ENCODE data around the gene PRICKLE3.

The PRICKLE3 gene

DNA sequence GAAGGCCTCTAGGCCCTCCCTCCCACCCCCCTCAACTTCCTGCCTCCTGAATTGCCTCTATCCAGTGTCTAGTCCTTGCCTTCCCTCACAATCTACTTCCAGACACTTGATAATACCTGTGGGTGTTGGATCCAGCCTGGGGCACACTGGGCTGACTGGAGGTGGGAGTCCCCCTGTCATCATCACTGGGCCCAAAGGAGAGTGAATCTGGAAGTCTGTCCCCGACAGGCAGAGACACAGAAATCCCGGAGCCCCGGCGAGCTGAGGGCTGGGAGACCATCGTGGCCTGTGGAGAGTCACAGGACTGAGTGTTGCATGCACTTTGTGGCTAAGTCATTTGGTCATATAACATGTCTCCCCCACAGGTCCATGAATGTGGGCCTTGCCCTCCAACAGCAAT, 22.2 kb upstream of the PRICKLE3 start:
- no peak for DNase-seq (ENCODE audit: low read depth in 1 of 2, low spot score in 1 of 2)

DNA sequence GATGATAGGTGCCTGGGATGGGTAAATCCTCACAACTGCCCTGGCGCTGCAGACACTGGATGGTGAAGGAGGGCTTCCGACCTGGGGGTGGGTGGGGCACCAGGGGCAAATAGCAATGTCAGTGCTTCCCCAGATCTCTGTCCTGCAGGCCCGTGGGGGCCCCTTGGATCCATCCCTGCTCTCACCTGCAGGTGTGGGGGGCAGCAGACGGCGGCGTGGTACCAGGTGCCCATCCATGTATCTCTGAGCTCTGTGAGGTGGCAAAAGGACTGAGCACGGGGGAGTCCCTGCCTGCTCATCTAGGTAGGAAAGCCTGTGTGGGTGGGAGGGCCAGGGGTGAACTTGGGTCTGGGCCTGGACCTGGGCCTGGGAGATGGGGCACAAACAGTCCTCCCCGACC, 20.4 kb upstream of the PRICKLE3 start:
- DNase-seq (ENCODE audit: low read depth in 1 of 2, low spot score in 1 of 2) = no peak

DNA sequence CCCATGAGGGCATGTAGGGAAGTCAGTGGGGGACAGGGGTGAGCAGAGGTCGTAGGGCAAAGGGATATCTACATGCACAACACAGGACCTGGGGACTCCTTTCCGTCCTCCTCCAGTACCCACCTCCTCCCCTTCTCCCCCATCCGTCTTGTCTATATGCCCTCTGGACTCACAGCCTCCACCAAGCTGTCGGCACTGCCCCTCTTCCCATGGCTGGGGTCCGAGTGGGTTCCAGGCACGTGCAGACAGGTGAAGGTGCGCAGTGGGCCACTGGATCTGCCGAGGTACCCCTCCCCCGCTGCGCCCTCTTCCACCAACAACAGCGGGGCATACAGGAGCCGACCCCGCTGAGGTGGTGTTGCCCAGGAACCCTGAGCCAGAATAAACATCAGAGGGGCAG, 19.3 kb upstream of the PRICKLE3 start:
- no peak for DNase-seq (ENCODE audit: low read depth in 1 of 2, low spot score in 1 of 2)

DNA sequence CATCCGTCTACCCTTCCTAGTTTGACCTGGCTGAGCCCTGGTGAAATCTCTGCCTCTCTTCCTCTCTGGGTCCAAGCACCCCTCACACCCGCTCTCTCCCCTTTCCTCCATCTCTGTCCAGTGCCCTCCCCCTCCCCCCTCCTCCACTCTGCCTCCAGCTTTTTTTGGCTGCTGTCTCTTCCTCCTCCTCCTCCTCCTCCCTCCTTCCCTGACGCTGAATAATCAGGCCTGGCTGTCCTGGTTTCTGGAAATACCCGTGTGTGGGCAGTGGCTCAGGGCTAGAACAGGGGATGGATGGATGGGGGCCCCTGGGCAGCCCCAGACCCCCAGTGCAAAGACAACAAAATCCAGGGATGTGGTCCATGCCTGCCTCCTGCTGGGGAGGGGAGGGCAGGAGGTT, 18.5 kb upstream of the PRICKLE3 start:
- DNase-seq (ENCODE audit: low read depth in 1 of 2, low spot score in 1 of 2) = no peak

GRCh38 chrX:49204017-49204416, 17.8 kb upstream of the PRICKLE3 start:
- no peak for DNase-seq (ENCODE audit: low read depth in 1 of 2, low spot score in 1 of 2)

GRCh38 chrX:49203536-49203935, 17.4 kb upstream of the PRICKLE3 start:
- no peak for DNase-seq (ENCODE audit: low read depth in 1 of 2, low spot score in 1 of 2)

DNA sequence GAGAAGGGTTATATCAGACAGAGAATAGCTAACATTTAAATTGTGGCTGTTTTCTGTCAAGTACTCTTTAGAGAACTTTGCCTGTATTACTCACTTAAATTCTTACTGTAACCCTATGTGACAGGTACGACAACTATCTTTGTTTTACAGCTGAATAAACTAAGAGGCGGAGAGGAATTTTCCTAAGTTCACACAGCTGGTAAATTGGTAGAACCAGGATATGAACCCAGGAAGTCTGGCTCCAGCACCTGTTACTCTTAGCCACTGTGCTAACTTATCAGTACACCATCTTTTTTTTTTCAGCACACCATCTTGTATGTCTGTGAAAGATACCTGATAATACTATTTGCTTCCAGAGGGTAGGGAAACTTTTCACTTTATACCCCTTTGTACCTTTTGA, 15.8 kb upstream of the PRICKLE3 start:
- DNase-seq (ENCODE audit: low read depth in 1 of 2, low spot score in 1 of 2) = no peak

DNA sequence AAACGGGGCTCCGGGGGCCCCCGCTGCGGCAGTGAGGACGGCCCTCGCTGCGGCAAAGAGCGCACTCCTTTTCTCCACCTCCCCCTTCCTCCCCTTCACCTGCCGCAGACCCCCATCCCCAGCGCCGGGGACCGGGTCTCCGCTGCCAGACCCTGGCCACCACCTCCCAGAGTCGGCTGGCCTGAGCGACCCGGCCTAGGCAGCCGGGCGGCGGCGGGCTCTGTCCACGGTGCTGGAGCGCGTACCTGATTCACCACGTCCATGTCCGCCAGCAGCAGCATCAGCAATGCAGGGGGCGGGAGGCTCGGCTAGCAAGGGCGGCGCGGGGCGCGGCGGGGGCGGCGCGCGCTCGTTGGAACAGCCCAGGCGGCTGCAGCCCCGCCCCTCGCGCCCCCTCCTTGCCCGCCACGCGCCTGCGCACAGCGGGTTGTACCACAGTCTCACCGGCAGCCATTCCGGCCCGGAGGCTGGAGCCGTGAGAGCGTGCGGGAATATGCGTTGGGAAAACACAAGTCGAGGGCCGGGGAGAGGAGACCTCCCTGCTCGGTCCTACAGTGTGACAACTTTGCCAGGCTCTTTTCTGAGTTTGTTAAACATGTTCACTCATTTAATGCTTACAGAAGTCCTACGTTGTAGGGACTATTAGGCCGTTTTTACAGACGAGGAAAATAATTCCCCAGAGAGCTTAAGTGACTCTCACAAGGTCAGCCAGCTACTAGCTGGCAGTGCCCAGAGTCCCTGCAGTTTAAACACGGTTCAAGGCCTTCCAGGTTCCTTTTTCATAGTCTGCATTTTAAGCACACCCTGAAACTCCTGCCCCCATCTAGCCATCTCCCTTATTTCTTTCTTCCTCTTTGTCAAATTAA, 14.0 kb upstream of the PRICKLE3 start, which contains the start of gene SYP:
Gene SYP (minus strand): TSS at position 288 of the 866 bp plus-strand sequence. CDS start 7 bp downstream, at position 281.
- peak; percentile 75 to 83 for DNase-seq (ENCODE audit: low read depth in 1 of 2, low spot score in 1 of 2)

DNA sequence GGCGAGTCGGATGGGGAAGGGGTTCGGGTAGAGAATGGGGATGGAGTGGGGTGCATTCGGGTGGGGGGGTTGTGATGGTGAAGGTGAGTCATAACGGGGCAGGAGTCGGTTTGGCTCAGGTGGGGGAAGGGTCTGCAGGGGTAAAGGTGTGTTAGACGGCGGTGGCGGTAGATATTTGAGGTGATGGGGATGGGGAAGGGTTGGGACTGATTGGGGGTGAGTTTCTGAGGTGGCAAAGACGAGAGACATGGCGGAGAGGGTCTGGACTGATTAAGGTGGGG, 13.1 kb upstream of the PRICKLE3 start:
- DNase-seq (ENCODE audit: low read depth in 1 of 2, low spot score in 1 of 2) = no peak

DNA sequence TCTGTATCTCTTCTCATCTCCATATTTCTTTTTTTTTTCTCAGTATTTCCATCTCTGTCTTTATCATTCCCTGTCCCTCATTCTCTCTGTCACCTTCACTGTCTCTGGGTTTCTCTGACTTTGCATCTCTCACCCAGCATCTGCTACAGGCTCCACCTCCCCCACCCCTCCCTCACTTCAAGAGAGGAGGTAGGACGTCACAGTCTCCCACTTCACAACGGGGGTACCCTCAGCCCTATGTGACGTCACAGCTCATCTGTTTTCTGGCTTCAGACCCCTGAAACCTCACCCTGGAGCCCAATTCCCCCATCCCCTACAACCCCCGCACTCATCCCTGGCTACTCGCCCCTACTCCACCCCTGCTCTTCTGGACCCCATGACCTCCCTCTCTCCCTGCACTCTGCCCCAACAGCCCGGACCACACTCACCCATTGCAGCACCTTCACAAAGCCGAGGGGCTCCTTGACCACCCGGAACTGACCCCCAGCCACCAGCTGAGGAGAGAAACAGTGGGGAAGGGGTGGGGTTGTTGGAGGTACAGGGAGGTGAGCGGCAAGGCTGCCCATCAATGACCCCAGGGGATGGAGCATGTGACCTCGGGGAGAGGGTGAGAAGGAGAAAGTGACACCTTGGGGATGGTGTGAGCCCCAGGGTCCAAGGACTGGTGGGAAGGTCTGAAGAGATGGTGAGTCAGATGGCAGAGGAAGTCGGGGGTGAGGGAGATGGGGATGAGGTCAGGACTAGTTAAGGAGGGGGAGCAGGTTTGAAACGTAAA, 12.6 kb upstream of the PRICKLE3 start:
- no peak for DNase-seq (ENCODE audit: low read depth in 1 of 2, low spot score in 1 of 2)

GRCh38 chrX:49197543-49198087, 11.4 kb upstream of the PRICKLE3 start:
- DNase-seq (ENCODE audit: low read depth in 1 of 2, low spot score in 1 of 2) = no peak

DNA sequence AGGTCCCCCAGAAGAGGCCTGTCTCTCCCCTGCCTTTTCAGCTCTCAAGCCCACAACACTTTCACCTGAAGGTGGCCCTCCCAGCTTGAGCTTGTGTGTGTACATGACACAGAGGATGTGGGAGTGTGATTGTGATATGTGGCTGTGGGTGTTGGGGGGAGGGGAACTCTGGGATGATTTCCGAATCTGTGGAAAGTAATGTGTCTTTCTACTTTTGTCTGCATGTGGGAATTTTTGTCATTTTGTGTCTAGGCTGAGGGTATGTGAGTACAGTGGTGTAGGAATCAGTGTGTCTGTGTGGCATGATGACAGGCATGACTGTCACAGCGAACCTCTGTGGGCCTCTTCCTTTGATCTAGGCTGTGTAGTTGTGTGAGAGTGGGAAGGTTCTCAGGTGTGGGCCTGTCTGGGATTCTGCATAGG, 7.4 kb upstream of the PRICKLE3 start:
- DNase-seq (ENCODE audit: low read depth in 1 of 2, low spot score in 1 of 2) = no peak

DNA sequence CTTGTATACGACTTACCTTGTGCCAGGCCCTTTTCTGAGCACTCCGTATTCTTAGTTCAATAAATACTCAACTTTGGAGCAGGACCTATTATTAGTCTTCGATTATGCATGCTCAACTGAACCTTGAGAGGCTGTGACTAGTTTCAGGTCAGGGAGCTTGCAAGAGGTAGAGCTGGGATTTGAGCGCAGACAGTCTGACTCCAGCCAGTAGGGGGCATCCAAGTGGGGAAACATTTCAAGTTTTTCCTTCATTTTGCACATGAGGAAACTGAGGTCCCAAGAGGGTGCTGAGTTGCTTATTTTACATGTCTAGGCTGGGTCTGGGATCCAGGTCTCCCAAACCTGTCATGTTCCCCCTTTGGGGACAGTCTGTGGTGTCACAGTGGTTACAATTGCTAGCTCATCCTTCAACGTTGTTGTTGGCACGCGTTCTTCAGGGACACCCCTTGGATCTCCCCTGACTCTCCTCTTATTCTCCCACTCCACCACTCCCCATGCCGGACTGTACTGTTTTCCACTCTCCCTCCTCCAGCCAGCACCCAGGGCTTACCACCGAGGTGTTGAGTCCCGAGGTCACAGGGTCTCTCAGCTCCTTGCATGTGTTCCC, 6.7 kb upstream of the PRICKLE3 start:
- DNase-seq (ENCODE audit: low read depth in 1 of 2, low spot score in 1 of 2) = no peak

DNA sequence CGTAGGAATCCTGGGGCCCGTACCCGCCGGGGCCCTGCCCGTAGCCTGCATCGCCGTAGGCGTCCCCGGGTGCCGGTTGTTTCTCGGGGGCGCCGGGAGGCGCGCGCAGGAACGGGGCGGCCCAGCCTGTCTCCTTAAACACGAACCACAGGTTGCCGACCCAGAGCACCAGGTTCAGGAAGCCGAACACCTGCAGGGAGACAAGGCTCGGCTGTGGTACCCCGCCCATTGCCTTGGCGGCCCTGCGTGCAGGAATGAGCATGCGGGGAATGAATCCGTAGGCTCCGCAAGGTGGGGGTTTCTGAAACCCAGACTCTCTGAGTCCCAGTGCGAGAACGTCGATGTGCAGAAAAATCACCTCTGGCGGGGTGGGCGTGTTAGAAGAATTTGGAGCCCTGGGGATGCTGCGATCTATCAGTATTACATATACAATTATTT, 5.4 kb upstream of the PRICKLE3 start:
- DNase-seq (ENCODE audit: low read depth in 1 of 2, low spot score in 1 of 2) = no peak

DNA sequence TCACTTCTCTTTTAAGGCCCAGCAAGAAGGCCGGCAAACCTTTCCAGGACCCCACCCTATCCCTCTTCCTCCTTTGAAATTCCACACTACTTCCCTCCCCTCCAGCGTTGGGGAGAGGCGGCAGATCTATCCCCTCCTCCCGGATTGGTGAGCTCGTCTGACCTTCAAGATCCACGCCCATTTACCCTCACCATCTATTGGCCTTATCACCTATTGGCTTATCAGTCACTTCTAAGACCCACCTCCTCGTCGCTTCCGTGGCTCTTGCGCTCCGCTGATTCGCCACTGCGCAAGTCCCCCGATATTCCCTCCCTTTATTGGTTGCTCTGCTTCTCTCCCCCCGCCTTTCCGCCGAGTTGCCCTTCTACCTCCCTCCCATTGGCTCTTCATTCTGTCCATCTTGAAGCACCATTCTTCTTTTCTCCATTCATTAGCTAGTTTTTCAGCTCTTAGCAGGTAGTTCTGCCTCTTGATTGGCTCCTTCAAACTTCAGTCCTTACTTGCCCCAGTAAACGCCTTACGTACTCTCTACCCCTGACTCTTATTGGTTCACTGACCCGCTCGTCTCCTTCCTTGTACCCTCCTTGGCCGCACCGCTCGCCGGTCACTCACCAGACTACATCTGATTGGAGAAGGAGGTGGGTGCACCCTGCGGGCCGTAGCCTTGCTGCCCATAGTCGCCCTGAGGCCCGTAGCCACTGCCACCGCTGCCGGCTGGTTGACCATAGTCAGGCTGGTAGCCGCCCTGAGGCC, 4.8 kb upstream of the PRICKLE3 start:
- DNase-seq (ENCODE audit: low read depth in 1 of 2, low spot score in 1 of 2) = peak; percentile 50 to 74

DNA sequence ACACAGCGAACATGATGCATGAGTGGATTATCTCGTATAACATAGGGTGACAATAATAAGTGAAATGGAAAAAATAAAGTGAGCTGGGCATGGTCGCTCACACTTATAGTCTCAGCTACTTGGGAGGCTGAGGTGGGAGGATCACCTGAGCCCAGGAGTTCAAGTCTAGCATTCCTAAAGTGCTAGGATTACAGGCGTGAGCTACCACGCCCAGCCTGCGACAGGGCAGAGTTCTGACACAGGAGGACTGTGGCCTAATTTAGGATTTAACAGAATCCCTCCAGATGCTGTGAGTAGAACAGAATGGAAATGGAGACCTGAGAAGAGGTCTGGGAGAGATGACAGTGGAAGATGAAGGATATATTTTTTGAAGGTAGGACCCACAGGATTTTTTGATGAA, 3.4 kb upstream of the PRICKLE3 start:
- DNase-seq (ENCODE audit: low read depth in 1 of 2, low spot score in 1 of 2) = no peak

DNA sequence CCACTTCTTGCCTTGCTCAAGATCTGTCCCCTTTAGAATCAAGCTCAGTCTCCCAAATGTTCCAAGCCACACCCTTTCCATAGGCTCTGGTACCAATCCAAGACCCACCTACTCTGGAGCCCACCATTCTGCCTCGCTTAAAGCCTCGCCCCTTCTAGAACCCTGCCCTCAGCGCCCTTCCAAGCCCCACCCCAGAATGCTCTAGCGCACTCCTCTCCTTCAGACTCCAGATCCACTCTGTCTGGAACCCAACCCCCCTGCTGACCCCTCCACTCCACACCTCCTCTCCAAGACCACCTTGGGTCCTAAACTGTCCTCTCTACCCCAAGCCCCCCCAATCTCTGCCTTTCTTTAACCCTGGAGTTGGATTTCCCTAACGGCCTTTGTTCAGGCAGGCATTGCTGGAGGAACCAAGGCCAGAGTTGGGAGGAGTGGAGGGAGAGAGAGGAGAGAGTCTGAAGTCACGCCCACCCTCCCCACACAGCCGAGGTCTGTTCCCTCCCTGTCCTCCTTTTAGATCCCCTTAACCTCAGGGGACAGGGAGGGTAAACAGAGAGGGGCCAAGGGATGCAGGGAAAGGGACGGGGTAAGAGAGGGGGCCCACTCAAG, 2.4 kb upstream of the PRICKLE3 start:
- DNase-seq (ENCODE audit: low read depth in 1 of 2, low spot score in 1 of 2) = no peak

GRCh38 chrX:49187526-49187925, 1.4 kb upstream of the PRICKLE3 start:
- no peak for DNase-seq (ENCODE audit: low read depth in 1 of 2, low spot score in 1 of 2)

GRCh38 chrX:49187028-49187394, 838 bp upstream of the PRICKLE3 start:
- DNase-seq (ENCODE audit: low read depth in 1 of 2, low spot score in 1 of 2) = no peak
